Measurements from ENCODE around the gene IGSF9. TPM values are rescaled to one million over a fixed set of nuclear protein-coding genes. Genes with fewer than 3 reads are reported as not detected.

The IGSF9 gene
- total and polyA plus RNA-seq, 2 experiments from 2014 or later, result 10.3 to 27.6 TPM

DNA sequence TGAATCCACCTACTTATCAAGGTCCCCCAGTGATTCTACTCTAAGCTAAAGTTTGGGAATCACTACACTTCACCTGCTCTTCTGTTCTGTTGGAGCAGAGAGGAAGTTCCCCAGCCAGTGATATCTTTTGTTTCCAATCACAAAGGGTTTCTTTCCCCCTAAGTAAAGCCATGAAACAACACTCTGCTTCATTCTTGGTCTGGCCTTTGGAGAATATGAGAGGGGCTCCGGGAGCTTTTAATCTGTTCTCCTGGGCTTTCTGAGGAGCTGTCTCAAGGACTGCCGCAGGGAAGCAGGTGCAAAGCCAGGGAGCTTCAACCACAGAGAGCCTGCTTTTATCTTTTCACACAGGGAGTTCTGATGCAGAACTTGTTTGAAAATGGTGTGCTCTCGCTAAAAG, 18.7 kb upstream of the IGSF9 start (continued):
- TF ChIP-seq, protein P1, sequence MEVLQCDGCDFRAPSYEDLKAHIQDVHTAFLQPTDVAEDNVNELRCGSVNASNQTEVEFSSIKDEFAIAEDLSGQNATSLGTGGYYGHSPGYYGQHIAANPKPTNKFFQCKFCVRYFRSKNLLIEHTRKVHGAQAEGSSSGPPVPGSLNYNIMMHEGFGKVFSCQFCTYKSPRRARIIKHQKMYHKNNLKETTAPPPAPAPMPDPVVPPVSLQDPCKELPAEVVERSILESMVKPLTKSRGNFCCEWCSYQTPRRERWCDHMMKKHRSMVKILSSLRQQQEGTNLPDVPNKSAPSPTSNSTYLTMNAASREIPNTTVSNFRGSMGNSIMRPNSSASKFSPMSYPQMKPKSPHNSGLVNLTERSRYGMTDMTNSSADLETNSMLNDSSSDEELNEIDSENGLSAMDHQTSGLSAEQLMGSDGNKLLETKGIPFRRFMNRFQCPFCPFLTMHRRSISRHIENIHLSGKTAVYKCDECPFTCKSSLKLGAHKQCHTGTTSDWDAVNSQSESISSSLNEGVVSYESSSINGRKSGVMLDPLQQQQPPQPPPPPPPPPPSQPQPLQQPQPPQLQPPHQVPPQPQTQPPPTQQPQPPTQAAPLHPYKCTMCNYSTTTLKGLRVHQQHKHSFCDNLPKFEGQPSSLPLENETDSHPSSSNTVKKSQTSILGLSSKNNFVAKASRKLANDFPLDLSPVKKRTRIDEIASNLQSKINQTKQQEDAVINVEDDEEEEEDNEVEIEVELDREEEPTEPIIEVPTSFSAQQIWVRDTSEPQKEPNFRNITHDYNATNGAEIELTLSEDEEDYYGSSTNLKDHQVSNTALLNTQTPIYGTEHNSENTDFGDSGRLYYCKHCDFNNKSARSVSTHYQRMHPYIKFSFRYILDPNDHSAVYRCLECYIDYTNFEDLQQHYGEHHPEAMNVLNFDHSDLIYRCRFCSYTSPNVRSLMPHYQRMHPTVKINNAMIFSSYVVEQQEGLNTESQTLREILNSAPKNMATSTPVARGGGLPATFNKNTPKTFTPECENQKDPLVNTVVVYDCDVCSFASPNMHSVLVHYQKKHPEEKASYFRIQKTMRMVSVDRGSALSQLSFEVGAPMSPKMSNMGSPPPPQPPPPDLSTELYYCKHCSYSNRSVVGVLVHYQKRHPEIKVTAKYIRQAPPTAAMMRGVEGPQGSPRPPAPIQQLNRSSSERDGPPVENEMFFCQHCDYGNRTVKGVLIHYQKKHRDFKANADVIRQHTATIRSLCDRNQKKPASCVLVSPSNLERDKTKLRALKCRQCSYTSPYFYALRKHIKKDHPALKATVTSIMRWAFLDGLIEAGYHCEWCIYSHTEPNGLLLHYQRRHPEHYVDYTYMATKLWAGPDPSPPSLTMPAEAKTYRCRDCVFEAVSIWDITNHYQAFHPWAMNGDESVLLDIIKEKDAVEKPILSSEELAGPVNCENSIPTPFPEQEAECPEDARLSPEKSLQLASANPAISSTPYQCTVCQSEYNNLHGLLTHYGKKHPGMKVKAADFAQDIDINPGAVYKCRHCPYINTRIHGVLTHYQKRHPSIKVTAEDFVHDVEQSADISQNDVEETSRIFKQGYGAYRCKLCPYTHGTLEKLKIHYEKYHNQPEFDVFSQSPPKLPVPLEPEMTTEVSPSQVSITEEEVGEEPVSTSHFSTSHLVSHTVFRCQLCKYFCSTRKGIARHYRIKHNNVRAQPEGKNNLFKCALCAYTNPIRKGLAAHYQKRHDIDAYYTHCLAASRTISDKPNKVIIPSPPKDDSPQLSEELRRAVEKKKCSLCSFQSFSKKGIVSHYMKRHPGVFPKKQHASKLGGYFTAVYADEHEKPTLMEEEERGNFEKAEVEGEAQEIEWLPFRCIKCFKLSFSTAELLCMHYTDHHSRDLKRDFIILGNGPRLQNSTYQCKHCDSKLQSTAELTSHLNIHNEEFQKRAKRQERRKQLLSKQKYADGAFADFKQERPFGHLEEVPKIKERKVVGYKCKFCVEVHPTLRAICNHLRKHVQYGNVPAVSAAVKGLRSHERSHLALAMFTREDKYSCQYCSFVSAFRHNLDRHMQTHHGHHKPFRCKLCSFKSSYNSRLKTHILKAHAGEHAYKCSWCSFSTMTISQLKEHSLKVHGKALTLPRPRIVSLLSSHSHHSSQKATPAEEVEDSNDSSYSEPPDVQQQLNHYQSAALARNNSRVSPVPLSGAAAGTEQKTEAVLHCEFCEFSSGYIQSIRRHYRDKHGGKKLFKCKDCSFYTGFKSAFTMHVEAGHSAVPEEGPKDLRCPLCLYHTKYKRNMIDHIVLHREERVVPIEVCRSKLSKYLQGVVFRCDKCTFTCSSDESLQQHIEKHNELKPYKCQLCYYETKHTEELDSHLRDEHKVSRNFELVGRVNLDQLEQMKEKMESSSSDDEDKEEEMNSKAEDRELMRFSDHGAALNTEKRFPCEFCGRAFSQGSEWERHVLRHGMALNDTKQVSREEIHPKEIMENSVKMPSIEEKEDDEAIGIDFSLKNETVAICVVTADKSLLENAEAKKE (CRISPR knock-in tag; IDR thresholded peaks at IDR 0.05), result no peak
- TF ChIP-seq STAT1 (IDR thresholded peaks at IDR 0.05; ENCODE audit: unreplicated experiment), result no peak
- TF ChIP-seq JUNB (IDR thresholded peaks at IDR 0.05; ENCODE audit: unreplicated experiment), result no peak
- no peak for TF ChIP-seq ZNF331 (CRISPR knock-in tag; IDR thresholded peaks at IDR 0.05; ENCODE audit: low read depth)
- TF ChIP-seq, protein P2, sequence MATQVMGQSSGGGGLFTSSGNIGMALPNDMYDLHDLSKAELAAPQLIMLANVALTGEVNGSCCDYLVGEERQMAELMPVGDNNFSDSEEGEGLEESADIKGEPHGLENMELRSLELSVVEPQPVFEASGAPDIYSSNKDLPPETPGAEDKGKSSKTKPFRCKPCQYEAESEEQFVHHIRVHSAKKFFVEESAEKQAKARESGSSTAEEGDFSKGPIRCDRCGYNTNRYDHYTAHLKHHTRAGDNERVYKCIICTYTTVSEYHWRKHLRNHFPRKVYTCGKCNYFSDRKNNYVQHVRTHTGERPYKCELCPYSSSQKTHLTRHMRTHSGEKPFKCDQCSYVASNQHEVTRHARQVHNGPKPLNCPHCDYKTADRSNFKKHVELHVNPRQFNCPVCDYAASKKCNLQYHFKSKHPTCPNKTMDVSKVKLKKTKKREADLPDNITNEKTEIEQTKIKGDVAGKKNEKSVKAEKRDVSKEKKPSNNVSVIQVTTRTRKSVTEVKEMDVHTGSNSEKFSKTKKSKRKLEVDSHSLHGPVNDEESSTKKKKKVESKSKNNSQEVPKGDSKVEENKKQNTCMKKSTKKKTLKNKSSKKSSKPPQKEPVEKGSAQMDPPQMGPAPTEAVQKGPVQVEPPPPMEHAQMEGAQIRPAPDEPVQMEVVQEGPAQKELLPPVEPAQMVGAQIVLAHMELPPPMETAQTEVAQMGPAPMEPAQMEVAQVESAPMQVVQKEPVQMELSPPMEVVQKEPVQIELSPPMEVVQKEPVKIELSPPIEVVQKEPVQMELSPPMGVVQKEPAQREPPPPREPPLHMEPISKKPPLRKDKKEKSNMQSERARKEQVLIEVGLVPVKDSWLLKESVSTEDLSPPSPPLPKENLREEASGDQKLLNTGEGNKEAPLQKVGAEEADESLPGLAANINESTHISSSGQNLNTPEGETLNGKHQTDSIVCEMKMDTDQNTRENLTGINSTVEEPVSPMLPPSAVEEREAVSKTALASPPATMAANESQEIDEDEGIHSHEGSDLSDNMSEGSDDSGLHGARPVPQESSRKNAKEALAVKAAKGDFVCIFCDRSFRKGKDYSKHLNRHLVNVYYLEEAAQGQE (IDR thresholded peaks at IDR 0.05; ENCODE audit: unreplicated experiment), result no peak
- no peak for TF ChIP-seq ZNF114 (CRISPR knock-in tag; IDR thresholded peaks at IDR 0.05)
- no peak for TF ChIP-seq EZH2phosphoT487 (IDR thresholded peaks at IDR 0.05; ENCODE audit: unreplicated experiment)
